H9 (cell line): ENCODE results near the gene N4BP3. TPM values are rescaled to one million over a fixed set of nuclear protein-coding genes. Genes with fewer than 3 reads are reported as not detected.

Experiments used
- DNase-seq: peaks from one replicate; pipeline ENCODE4 v3.0.0-alpha.2; 2017
- H2AFZ ChIP-seq: one replicate; pipeline ENCODE4 v1.6.1; 2013; ENCODE audit warnings: mild to moderate bottlenecking, low read length, control low read depth, moderate library complexity
- H2AK5ac ChIP-seq: 2 replicates; pipeline ENCODE4 v1.6.1; 2013; ENCODE audit warnings: low read length, control low read depth, mixed read lengths; ENCODE audit not compliant: insufficient read length
- H2BK120ac ChIP-seq: one replicate; pipeline ENCODE4 v1.6.1; 2013; ENCODE audit warnings: low read depth, mild to moderate bottlenecking, low read length, control low read depth, inconsistent platforms; ENCODE audit not compliant: poor library complexity, severe bottlenecking
- H2BK12ac ChIP-seq: 2 replicates; pipeline ENCODE4 v1.6.1; 2013; ENCODE audit warnings: low read length, control low read depth, mixed read lengths, low read depth; ENCODE audit not compliant: insufficient read length
- H2BK15ac ChIP-seq: 2 replicates; pipeline ENCODE4 v1.6.1; 2013; ENCODE audit warnings: low read depth, low read length, control low read depth
- H2BK20ac ChIP-seq: one replicate; pipeline ENCODE4 v1.6.1; 2013; ENCODE audit warnings: low read depth, mild to moderate bottlenecking, low read length, control low read depth, inconsistent platforms; ENCODE audit not compliant: poor library complexity, severe bottlenecking
- H2BK5ac ChIP-seq: 2 replicates; pipeline ENCODE4 v1.6.1; 2013; ENCODE audit warnings: low read length, control low read depth, mixed read lengths; ENCODE audit not compliant: insufficient read length
- H3K14ac ChIP-seq: 2 replicates; pipeline ENCODE4 v1.6.1; 2013; ENCODE audit warnings: low read length, control low read depth; ENCODE audit not compliant: insufficient read depth
- H3K18ac ChIP-seq: 2 replicates; pipeline ENCODE4 v1.6.1; 2013; ENCODE audit warnings: low read depth, mild to moderate bottlenecking, mixed read lengths, low read length, control low read depth; ENCODE audit not compliant: insufficient read length
- H3K23ac ChIP-seq: 2 replicates; pipeline ENCODE4 v1.6.1; 2013; ENCODE audit warnings: low read length, control low read depth, mixed read lengths, low read depth; ENCODE audit not compliant: insufficient read length
- H3K23me2 ChIP-seq: 2 replicates; pipeline ENCODE4 v1.6.1; 2013; ENCODE audit warnings: low read depth, mild to moderate bottlenecking, mixed read lengths, low read length, control low read depth; ENCODE audit not compliant: insufficient read length, poor library complexity, severe bottlenecking
- H3K27ac ChIP-seq: 2 replicates; pipeline ENCODE4 v1.5.1; 2013; ENCODE audit warnings: low read length, control low read depth, mixed read lengths, low read depth; ENCODE audit not compliant: insufficient read length
- H3K27me3 ChIP-seq: 2 replicates; pipeline ENCODE4 v1.6.1; 2013; ENCODE audit warnings: low read length, control low read depth, inconsistent platforms; ENCODE audit not compliant: insufficient read depth
- H3K4ac ChIP-seq: 2 replicates; pipeline ENCODE4 v1.6.1; 2013; ENCODE audit warnings: low read depth, mild to moderate bottlenecking, control low read depth, inconsistent platforms, low read length, moderate library complexity
- H3K4me1 ChIP-seq: 2 replicates; pipeline ENCODE4 v1.6.1; 2013; ENCODE audit warnings: low read length, control low read depth, inconsistent platforms; ENCODE audit not compliant: insufficient read depth
- H3K4me2 ChIP-seq: 2 replicates; pipeline ENCODE4 v1.6.1; 2013; ENCODE audit warnings: low read length, control low read depth, mixed read lengths; ENCODE audit not compliant: insufficient read length, insufficient read depth
- H3K56ac ChIP-seq: 2 replicates; pipeline ENCODE4 v1.6.1; 2013; ENCODE audit warnings: low read depth, mild to moderate bottlenecking, mixed read lengths, low read length, control low read depth; ENCODE audit not compliant: insufficient read length
- H3K79me1 ChIP-seq: 2 replicates; pipeline ENCODE4 v1.6.1; 2013; ENCODE audit warnings: low read depth, mild to moderate bottlenecking, moderate library complexity, low read length, control low read depth, inconsistent platforms; ENCODE audit not compliant: insufficient read depth, poor library complexity, severe bottlenecking
- H3K79me2 ChIP-seq: 2 replicates; pipeline ENCODE4 v1.6.1; 2013; ENCODE audit warnings: low read length, control low read depth, inconsistent platforms; ENCODE audit not compliant: insufficient read depth
- H3K9ac ChIP-seq: 2 replicates; pipeline ENCODE4 v1.6.1; 2013; ENCODE audit warnings: low read length, control low read depth, mixed read lengths; ENCODE audit not compliant: insufficient read length; ENCODE audit errors: extremely low read depth
- H3K9me3 ChIP-seq: one replicate; pipeline ENCODE4 v1.6.1; 2013; ENCODE audit warnings: low read depth, low read length, inconsistent platforms; ENCODE audit not compliant: control insufficient read depth
- H3T11ph ChIP-seq: one replicate; pipeline ENCODE4 v1.6.1; 2013; ENCODE audit warnings: mild to moderate bottlenecking, low read length, control low read depth, inconsistent platforms
- H4K20me1 ChIP-seq: one replicate; pipeline ENCODE4 v1.6.1; 2013; ENCODE audit not compliant: control insufficient read depth, insufficient read length, insufficient read depth
- H4K5ac ChIP-seq: 2 replicates; pipeline ENCODE4 v1.6.1; 2013; ENCODE audit warnings: low read depth, mild to moderate bottlenecking, mixed read lengths, low read length, control low read depth; ENCODE audit not compliant: insufficient read length
- H4K8ac ChIP-seq: replicated peaks from 2 replicates; pipeline ENCODE4 v1.6.1; 2013; ENCODE audit warnings: low read length, control low read depth, mixed read lengths, low read depth; ENCODE audit not compliant: insufficient read length
- H4K91ac ChIP-seq: 2 replicates; pipeline ENCODE4 v1.6.1; 2013; ENCODE audit warnings: low read depth, mild to moderate bottlenecking, moderate library complexity, mixed read lengths, low read length, control low read depth; ENCODE audit not compliant: insufficient read length
- H3K27ac Mint-ChIP-seq, 3 experiments: 2 replicates in 2 of 3; 3 replicates in 1 of 3; pipeline ENCODE4 v1.8.0; 2020 to 2021; ENCODE audit warnings: mixed read lengths in 3 of 3, mild to moderate bottlenecking in 1 of 3, moderate library complexity in 1 of 3
- H3K27me3 Mint-ChIP-seq: 2 replicates; pipeline ENCODE4 v1.8.0; 2021; ENCODE audit warnings: low read depth, mild to moderate bottlenecking, moderate library complexity, mixed read lengths
- H3K36me3 Mint-ChIP-seq, 3 experiments: 2 replicates in 2 of 3; 3 replicates in 1 of 3; pipeline ENCODE4 v1.8.0; 2020 to 2021; ENCODE audit warnings: low read depth in 3 of 3, mixed read lengths in 3 of 3; ENCODE audit not compliant: insufficient read depth in 1 of 3
- H3K4me1 Mint-ChIP-seq, 2 experiments: 2 replicates each; pipeline ENCODE4 v1.8.0; 2020; ENCODE audit warnings: mixed read lengths in 2 of 2
- H3K4me3 Mint-ChIP-seq, 2 experiments: 2 replicates in 1 of 2; 3 replicates in 1 of 2; pipeline ENCODE4 v1.8.0; 2020 to 2021; ENCODE audit warnings: mild to moderate bottlenecking in 2 of 2, mixed read lengths in 2 of 2, moderate library complexity in 1 of 2
- H3K9me3 Mint-ChIP-seq, 2 experiments: 2 replicates in 1 of 2; 3 replicates in 1 of 2; pipeline ENCODE4 v1.8.0; 2020; ENCODE audit warnings: mild to moderate bottlenecking in 2 of 2, mixed read lengths in 2 of 2, moderate library complexity in 1 of 2
- WGBS: extraction: QIAGEN DNeasy Blood & Tissue Kit; methylation state at CpG from one replicate; pipeline ENCODE4 v1.1.7; 2013; ENCODE audit warnings: missing lambda C conversion rate, low lambda C conversion rate, mixed read lengths; ENCODE audit not compliant: insufficient read length; ENCODE audit errors: extremely low coverage; 5-methylcytosine and 5-hydroxymethylcytosine counted together
- total RNA-seq: library from RNA; stranded (reverse); gene quantifications from 2 replicates; pipeline ENCODE4 v1.2.1, GENCODE V29; 2021
- TF ChIP-seq, protein P1 (sequence below): fragments of 200-600 bp; sonication (generic); conservative IDR thresholded peaks from 3 replicates; pipeline ENCODE4 v1.8.0; 2021; ENCODE audit warnings: antibody characterized with exemption, mild to moderate bottlenecking

The N4BP3 gene
- total RNA-seq, 1 experiment from 2014 or later: 32.1 TPM

DNA sequence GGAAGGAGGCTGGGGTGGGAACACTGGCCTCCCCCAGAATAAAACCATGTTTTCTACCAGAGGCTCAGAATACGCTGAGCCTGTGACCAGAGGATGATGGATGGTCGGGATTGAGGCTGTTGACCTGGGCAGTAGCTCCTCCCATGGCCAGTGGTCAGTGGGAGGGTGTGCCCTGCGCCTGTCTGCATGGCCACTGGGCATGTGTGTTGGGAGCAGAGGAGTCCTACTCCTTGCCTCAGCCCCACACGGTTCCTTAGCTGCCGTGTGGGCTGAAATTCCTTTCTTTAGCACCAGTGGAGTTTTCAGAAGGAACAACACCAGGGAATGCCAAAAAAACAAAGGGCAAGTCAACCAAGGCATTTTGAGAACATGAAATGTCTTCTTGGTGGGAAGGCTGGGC lies 9.0 kb downstream of the N4BP3 start:
- Histone ChIP-seq H4K20me1 (no peaks in the 10 kb centered on the region), H3K23me2 (no peaks in the 10 kb centered on the region), H3K9ac (no peak overlapping the region), H2BK15ac (no peak overlapping the region), H4K91ac (no peak overlapping the region), H2BK12ac (no peak overlapping the region), H3K14ac (no peak overlapping the region), H4K8ac (no peak overlapping the region), H3K4me1 (peaks cover 4% of the 10 kb centered on the region; the same call in 1 of the 2 replicates), H3K79me2 (peaks cover 10% of the 10 kb centered on the region; the same call in 1 of the 2 replicates), H3T11ph (no peak overlapping the region), H3K27ac (peak overlapping the region; percentile 52), H3K27me3 (no peaks in the 10 kb centered on the region), H3K9me3 (no peaks in the 10 kb centered on the region), H3K56ac (no peak overlapping the region), H4K5ac (no peak overlapping the region), H3K79me1 (no peaks in the 10 kb centered on the region), H2AK5ac (no peak overlapping the region), H2AFZ (no peak overlapping the region), H2BK20ac (no peak overlapping the region), H3K4ac (no peak overlapping the region; the same call in 1 of the 2 replicates), H2BK120ac (no peak overlapping the region), H2BK5ac (no peak overlapping the region), H3K4me2 (no peak overlapping the region), H3K23ac (no peak overlapping the region), H3K18ac (no peak overlapping the region)
- no peak overlapping the region for H3K4me3 Mint-ChIP-seq
- WGBS: no CpG with 5 or more reads among the region's 5 CpGs
- H3K4me1 Mint-ChIP-seq: peaks cover 39 to 50% of the 10 kb centered on the region in 2 experiments
- no peak for DNase-seq
- peaks cover 8 to 32% (median 18%) of the 10 kb centered on the region in 3 experiments; a peak in 6 of 7 replicates for H3K36me3 Mint-ChIP-seq
- H3K9me3 Mint-ChIP-seq: no peaks in the 10 kb centered on the region
- H3K27me3 Mint-ChIP-seq: no peaks in the 10 kb centered on the region
- TF ChIP-seq, protein P1, sequence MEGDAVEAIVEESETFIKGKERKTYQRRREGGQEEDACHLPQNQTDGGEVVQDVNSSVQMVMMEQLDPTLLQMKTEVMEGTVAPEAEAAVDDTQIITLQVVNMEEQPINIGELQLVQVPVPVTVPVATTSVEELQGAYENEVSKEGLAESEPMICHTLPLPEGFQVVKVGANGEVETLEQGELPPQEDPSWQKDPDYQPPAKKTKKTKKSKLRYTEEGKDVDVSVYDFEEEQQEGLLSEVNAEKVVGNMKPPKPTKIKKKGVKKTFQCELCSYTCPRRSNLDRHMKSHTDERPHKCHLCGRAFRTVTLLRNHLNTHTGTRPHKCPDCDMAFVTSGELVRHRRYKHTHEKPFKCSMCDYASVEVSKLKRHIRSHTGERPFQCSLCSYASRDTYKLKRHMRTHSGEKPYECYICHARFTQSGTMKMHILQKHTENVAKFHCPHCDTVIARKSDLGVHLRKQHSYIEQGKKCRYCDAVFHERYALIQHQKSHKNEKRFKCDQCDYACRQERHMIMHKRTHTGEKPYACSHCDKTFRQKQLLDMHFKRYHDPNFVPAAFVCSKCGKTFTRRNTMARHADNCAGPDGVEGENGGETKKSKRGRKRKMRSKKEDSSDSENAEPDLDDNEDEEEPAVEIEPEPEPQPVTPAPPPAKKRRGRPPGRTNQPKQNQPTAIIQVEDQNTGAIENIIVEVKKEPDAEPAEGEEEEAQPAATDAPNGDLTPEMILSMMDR: no peak
- peak overlapping the region in 1 of 3 experiments; percentile 27; a peak in 1 of 7 replicates for H3K27ac Mint-ChIP-seq
